Smooth muscle cell (in vitro differentiated cells): Measurements from ENCODE around the gene FRZB. TPM values are rescaled to one million over a fixed set of nuclear protein-coding genes. Genes with fewer than 3 reads are reported as not detected.

ENCODE experiments used
- DNase-seq: peaks from one replicate; lab custom pipeline; 2025; ENCODE audit not compliant: unreplicated experiment; lab: John Stamatoyannopoulos, UW
- H2AFZ ChIP-seq: fragments of 200-600 bp; sonication (generic); 2 replicates; pipeline ENCODE4 v1.6.0; 2016; ENCODE audit warnings: antibody characterized with exemption, low read depth, mild to moderate bottlenecking
- H3F3A ChIP-seq: fragments of 200-600 bp; sonication (generic); 2 replicates; pipeline ENCODE4 v1.6.0; 2017; ENCODE audit warnings: antibody characterized with exemption, low read depth
- H3K27ac ChIP-seq: fragments of 200-600 bp; sonication (generic); 2 replicates; pipeline ENCODE4 v1.5.1; 2016; ENCODE audit warnings: low read depth, mild to moderate bottlenecking
- H3K27me3 ChIP-seq: fragments of 200-600 bp; sonication (generic); 2 replicates; pipeline ENCODE4 v1.6.1; 2016; ENCODE audit warnings: low read depth, mild to moderate bottlenecking
- H3K36me3 ChIP-seq: fragments of 200-600 bp; sonication (generic); 2 replicates; pipeline ENCODE4 v1.5.1; 2016; ENCODE audit warnings: low read depth
- H3K4me1 ChIP-seq: fragments of 200-600 bp; sonication (generic); 2 replicates; pipeline ENCODE4 v1.5.1; 2016; ENCODE audit warnings: low read depth
- H3K4me2 ChIP-seq: fragments of 200-600 bp; sonication (generic); 2 replicates; pipeline ENCODE4 v1.6.0; 2016; ENCODE audit warnings: mild to moderate bottlenecking
- H3K4me3 ChIP-seq: fragments of 200-600 bp; sonication (generic); 2 replicates; pipeline ENCODE4 v1.5.1; 2016; ENCODE audit warnings: mild to moderate bottlenecking
- H3K79me2 ChIP-seq: fragments of 200-600 bp; sonication (generic); 2 replicates; pipeline ENCODE4 v1.6.0; 2016; ENCODE audit warnings: low read depth, mild to moderate bottlenecking
- H3K9ac ChIP-seq: fragments of 200-600 bp; sonication (generic); 2 replicates; pipeline ENCODE4 v1.6.0; 2016; ENCODE audit warnings: low read depth
- H3K9me3 ChIP-seq: fragments of 200-600 bp; sonication (generic); replicated peaks from 2 replicates; pipeline ENCODE4 v1.5.1; 2016; ENCODE audit warnings: low read depth
- H4K20me1 ChIP-seq: fragments of 200-600 bp; sonication (generic); 2 replicates; pipeline ENCODE4 v1.6.0; 2016; ENCODE audit warnings: low read depth
- CTCF ChIP-seq: fragments of 200-600 bp; sonication (generic); IDR thresholded peaks from 2 replicates; pipeline ENCODE4 v1.5.1; 2017; ENCODE audit warnings: borderline replicate concordance, mild to moderate bottlenecking, antibody characterized with exemption; ENCODE audit not compliant: insufficient read depth, poor library complexity, severe bottlenecking
- WGBS: methylation state at CpG from one replicate; pipeline ENCODE4 v1.1.7; 2016; ENCODE audit warnings: low lambda C conversion rate; 5-methylcytosine and 5-hydroxymethylcytosine counted together
- polyA plus RNA-seq: library from polyadenylated mRNA; unstranded; fragments of >200 nt; fragmentation: Nextera tagmentation; extraction: Ambion mirVana; gene quantifications from 2 replicates; pipeline ENCODE4 v1.2.1, GENCODE V29; 2016
- total RNA-seq: library from RNA; depleted of rRNA; stranded (reverse); fragments of >200 nt; gene quantifications from 2 replicates; pipeline ENCODE4 v1.2.3, GENCODE V29; 2014

The FRZB gene
- total and polyA plus RNA-seq, 2 experiments from 2014 or later, result 11.2 to 33.5 TPM

- no peak for TF ChIP-seq CTCF
- Histone ChIP-seq H3K36me3 (no peaks in the 10 kb centered on the region), H3K27ac (no peak overlapping the region), H3K4me1 (peaks cover 23% of the 10 kb centered on the region), H3K4me2 (no peak overlapping the region), H3K79me2 (no peaks in the 10 kb centered on the region), H3F3A (peaks cover 4% of the 10 kb centered on the region), H2AFZ (no peak overlapping the region), H3K27me3 (peaks cover 6% of the 10 kb centered on the region), H4K20me1 (no peaks in the 10 kb centered on the region), H3K9me3 (no peaks in the 10 kb centered on the region), H3K9ac (no peak overlapping the region), H3K4me3 (no peak overlapping the region)
- no peak for DNase-seq
- 92% methylated on average over 2 of the region's 2 CpGs for WGBS
Observed at GRCh38 chr2:182860858-182861257, 5.6 kb downstream of the FRZB start.

GRCh38 chr2:182858671-182859070, 7.8 kb downstream of the FRZB start:
- H2AFZ ChIP-seq, result no peak overlapping the region
- no peak for DNase-seq
- WGBS, result 49% methylated on average over 3 of the region's 3 CpGs
- H3K4me2 ChIP-seq, result no peak overlapping the region
- H4K20me1 ChIP-seq, result no peaks in the 10 kb centered on the region
- no peaks in the 10 kb centered on the region for H3K27me3 ChIP-seq
- no peaks in the 10 kb centered on the region for H3K79me2 ChIP-seq
- no peaks in the 10 kb centered on the region for H3K9me3 ChIP-seq
- peaks cover 24% of the 10 kb centered on the region for H3K4me1 ChIP-seq
- peaks cover 10% of the 10 kb centered on the region for H3F3A ChIP-seq
- no peaks in the 10 kb centered on the region for H3K36me3 ChIP-seq
- H3K4me3 ChIP-seq, result no peak overlapping the region
- H3K27ac ChIP-seq, result no peak overlapping the region
- H3K9ac ChIP-seq, result no peak overlapping the region
- no peak for TF ChIP-seq CTCF

GRCh38 chr2:182855376-182855775, 11.1 kb downstream of the FRZB start:
- Histone ChIP-seq H3F3A (peaks cover 11% of the 10 kb centered on the region), H3K4me1 (peaks cover 15% of the 10 kb centered on the region), H3K27ac (peak overlapping the region; percentile 51), H3K9ac (no peak overlapping the region), H3K4me3 (no peak overlapping the region), H2AFZ (no peak overlapping the region), H3K4me2 (no peak overlapping the region), H3K9me3 (no peaks in the 10 kb centered on the region), H3K27me3 (no peaks in the 10 kb centered on the region), H3K79me2 (no peaks in the 10 kb centered on the region), H3K36me3 (no peaks in the 10 kb centered on the region), H4K20me1 (no peaks in the 10 kb centered on the region)
- no peak for TF ChIP-seq CTCF
- DNase-seq, result no peak
- 94% methylated on average over 2 of the region's 2 CpGs for WGBS

GRCh38 chr2:182854375-182855105, 11.9 kb downstream of the FRZB start:
- WGBS, result 28% methylated on average over 5 of the region's 5 CpGs
- peak overlapping the region; percentile 18 for H2AFZ ChIP-seq
- no peak overlapping the region for H3K4me3 ChIP-seq
- H3F3A ChIP-seq, result peaks cover 11% of the 10 kb centered on the region
- H3K9ac ChIP-seq, result no peak overlapping the region
- peaks cover 15% of the 10 kb centered on the region for H3K4me1 ChIP-seq
- peak overlapping the region; percentile 63 for H3K4me2 ChIP-seq
- H3K79me2 ChIP-seq, result no peaks in the 10 kb centered on the region
- no peak for DNase-seq
- H3K36me3 ChIP-seq, result no peaks in the 10 kb centered on the region
- H3K9me3 ChIP-seq, result no peaks in the 10 kb centered on the region
- peak overlapping the region; percentile 51 for H3K27ac ChIP-seq
- H3K27me3 ChIP-seq, result no peaks in the 10 kb centered on the region
- H4K20me1 ChIP-seq, result no peaks in the 10 kb centered on the region
- no peak for TF ChIP-seq CTCF
